ENCODE results near the gene KLHL14.

DNA sequence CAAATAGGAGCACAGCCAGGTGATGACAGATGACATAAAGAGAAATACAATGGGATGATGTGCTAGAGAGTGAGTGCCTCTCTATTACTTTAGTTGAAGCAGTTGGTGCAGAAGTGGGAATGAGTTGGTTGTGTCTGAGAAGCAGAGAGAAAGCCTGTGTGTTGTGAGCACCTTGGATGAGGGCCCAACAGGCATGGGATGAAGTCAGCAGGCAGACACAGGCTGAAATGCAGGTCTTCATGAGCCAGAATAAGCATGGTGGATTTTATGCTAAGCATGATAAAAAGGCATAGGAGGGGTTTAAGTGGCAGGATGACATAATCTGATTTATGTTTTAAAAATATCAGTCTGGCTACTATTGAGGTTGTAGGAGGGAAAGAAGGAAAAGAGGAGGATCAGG, 71.5 kb downstream of the KLHL14 start:
- TF ChIP-seq RAD21 (conservative IDR thresholded peaks at IDR 0.05 in 1 of 2, IDR thresholded peaks at IDR 0.05 in 1 of 2) (no peak), POLR2A (IDR thresholded peaks at IDR 0.05; ENCODE audit: low read length) (no peak), MAFK (IDR thresholded peaks at IDR 0.05; ENCODE audit: partially characterized antibody) (no peak), HDAC2 (IDR thresholded peaks at IDR 0.05) (no peak), EP300 (IDR thresholded peaks at IDR 0.05) (no peak)
- TF ChIP-seq, protein P1, sequence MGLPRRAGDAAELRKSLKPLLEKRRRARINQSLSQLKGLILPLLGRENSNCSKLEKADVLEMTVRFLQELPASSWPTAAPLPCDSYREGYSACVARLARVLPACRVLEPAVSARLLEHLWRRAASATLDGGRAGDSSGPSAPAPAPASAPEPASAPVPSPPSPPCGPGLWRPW (IDR thresholded peaks at IDR 0.05), result no peak
- TF ChIP-seq, protein P2, sequence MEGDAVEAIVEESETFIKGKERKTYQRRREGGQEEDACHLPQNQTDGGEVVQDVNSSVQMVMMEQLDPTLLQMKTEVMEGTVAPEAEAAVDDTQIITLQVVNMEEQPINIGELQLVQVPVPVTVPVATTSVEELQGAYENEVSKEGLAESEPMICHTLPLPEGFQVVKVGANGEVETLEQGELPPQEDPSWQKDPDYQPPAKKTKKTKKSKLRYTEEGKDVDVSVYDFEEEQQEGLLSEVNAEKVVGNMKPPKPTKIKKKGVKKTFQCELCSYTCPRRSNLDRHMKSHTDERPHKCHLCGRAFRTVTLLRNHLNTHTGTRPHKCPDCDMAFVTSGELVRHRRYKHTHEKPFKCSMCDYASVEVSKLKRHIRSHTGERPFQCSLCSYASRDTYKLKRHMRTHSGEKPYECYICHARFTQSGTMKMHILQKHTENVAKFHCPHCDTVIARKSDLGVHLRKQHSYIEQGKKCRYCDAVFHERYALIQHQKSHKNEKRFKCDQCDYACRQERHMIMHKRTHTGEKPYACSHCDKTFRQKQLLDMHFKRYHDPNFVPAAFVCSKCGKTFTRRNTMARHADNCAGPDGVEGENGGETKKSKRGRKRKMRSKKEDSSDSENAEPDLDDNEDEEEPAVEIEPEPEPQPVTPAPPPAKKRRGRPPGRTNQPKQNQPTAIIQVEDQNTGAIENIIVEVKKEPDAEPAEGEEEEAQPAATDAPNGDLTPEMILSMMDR (IDR thresholded peaks at IDR 0.05), result no peak

All from A549 (cell line).